Measurements from ENCODE around the gene RPF1. TPM values are rescaled to one million over a fixed set of nuclear protein-coding genes. Genes with fewer than 3 reads are reported as not detected.

The RPF1 gene
- total and polyA plus RNA-seq, 8 donors = 7.6 to 40.8 (median 25.9) TPM

DNA sequence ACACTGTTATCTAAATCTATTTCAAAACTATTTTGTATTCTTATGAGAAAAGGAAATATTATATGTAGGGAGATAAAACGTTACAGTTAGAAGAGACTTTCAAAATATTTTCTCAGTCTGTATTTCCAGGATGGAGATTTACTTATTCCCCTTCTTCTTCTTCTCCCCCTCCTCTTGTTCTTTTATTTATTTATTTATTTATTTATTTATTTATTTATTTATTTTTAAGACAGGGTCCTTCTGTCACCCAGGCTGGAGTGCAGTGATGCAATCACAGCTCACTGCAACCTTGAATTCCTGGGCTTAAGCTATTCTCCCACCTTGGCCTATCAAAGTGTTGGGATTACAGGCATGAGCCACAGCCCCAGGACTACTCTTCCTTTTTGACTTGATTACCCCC lies 2.8 kb upstream of the RPF1 start:
- intact Hi-C loops (cut with DNase I; ENCODE audit: low total_unique reads) = no loop called here
- DNase-seq = no peak
- 41 to 67% (median 55%) methylated on average over 1 of the region's 1 CpG for WGBS, 5 donors
- Histone ChIP-seq H3K27ac (no peak overlapping the region), H3K27me3 (peaks cover 0 to 49% (median 13%) of the 10 kb centered on the region in 3 donors), H3K4me3 (no peak overlapping the region), H3K9me3 (no peaks in the 10 kb centered on the region), H3K36me3 (peaks cover 0 to 2% (median under 1%) of the 10 kb centered on the region in 4 donors), H3K4me1 (peaks cover 12 to 21% (median 16%) of the 10 kb centered on the region in 4 donors)
- TF ChIP-seq, protein P1, sequence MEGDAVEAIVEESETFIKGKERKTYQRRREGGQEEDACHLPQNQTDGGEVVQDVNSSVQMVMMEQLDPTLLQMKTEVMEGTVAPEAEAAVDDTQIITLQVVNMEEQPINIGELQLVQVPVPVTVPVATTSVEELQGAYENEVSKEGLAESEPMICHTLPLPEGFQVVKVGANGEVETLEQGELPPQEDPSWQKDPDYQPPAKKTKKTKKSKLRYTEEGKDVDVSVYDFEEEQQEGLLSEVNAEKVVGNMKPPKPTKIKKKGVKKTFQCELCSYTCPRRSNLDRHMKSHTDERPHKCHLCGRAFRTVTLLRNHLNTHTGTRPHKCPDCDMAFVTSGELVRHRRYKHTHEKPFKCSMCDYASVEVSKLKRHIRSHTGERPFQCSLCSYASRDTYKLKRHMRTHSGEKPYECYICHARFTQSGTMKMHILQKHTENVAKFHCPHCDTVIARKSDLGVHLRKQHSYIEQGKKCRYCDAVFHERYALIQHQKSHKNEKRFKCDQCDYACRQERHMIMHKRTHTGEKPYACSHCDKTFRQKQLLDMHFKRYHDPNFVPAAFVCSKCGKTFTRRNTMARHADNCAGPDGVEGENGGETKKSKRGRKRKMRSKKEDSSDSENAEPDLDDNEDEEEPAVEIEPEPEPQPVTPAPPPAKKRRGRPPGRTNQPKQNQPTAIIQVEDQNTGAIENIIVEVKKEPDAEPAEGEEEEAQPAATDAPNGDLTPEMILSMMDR (IDR thresholded peaks at IDR 0.05) = no peak
- TF ChIP-seq POLR2A (IDR thresholded peaks at IDR 0.05) (no peak), EP300 (IDR thresholded peaks at IDR 0.05) (no peak), POLR2AphosphoS5 (IDR thresholded peaks at IDR 0.05) (no peak)

DNA sequence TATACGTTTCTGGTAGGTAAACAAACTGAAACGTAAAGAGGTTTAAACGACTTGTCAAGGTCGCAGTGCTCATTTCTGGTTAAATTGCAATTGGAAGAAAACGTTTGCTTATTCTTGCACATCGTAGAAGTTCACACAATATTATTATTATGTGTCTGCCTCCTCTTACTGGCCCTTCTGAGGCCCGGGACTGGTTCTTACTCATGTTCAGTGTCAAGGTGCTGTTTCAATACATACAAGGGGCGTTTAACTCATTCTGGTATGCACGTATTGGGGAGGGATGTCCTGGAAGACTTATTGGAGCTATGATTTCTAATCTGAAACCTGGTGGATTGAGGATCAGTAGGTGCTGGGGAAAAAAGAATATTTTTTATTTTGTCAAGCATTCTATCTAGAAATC lies 932 bp downstream of the RPF1 start:
- peaks cover 16 to 36% (median 27%) of the 10 kb centered on the region in 4 donors for H3K4me1 ChIP-seq
- DNase-seq = peak in 1 of 2 donors; percentile 11
- H3K9me3 ChIP-seq = no peaks in the 10 kb centered on the region
- peaks cover 6 to 34% (median 28%) of the 10 kb centered on the region in 4 donors for H3K36me3 ChIP-seq
- H3K4me3 ChIP-seq = peak overlapping the region; percentile 60 to 80 (median 70)
- intact Hi-C loops (cut with DNase I; ENCODE audit: low total_unique reads) = no loop called here
- no peak for TF ChIP-seq EP300 (IDR thresholded peaks at IDR 0.05)
- TF ChIP-seq, protein P1 (IDR thresholded peaks at IDR 0.05) = no peak
- TF ChIP-seq POLR2A (IDR thresholded peaks at IDR 0.05) = no peak
- TF ChIP-seq POLR2AphosphoS5 (IDR thresholded peaks at IDR 0.05) = no peak
- peak overlapping the region in 4 of 5 donors; percentile 88 to 90 (median 88) for H3K27ac ChIP-seq
- WGBS, 5 donors = 2 to 6% (median 2%) methylated on average over 9 of the region's 9 CpGs
- H3K27me3 ChIP-seq = peaks cover 0 to 19% (median 7%) of the 10 kb centered on the region in 3 donors

DNA sequence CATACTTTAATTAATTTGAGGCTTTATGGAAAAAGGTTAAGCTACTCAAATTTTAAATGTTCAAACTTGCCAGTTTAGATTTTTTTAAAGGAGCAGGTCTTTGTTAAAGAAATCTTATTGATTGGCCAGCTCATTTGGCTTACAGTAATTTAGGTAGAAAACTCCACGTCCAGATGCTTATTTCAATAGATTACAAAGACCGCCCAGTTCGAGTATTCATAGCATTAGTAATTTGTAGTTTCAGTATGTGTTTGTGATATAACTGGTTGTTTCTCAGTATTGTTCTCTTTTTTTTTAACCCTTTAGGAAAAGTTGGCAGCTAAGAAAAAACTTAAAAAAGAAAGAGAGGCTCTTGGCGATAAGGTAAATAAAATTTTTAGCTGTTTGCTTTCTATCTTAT lies 1.6 kb downstream of the RPF1 start:
- intact Hi-C loops (cut with DNase I; ENCODE audit: low total_unique reads) = no loop called here
- Histone ChIP-seq H3K4me3 (peak overlapping the region; percentile 60 to 80 (median 70)), H3K36me3 (peaks cover 8 to 40% (median 34%) of the 10 kb centered on the region in 4 donors), H3K27ac (no peak overlapping the region), H3K27me3 (peaks cover 0 to 19% (median 7%) of the 10 kb centered on the region in 3 donors), H3K9me3 (no peaks in the 10 kb centered on the region), H3K4me1 (peaks cover 16 to 36% (median 27%) of the 10 kb centered on the region in 4 donors)
- TF ChIP-seq POLR2A (IDR thresholded peaks at IDR 0.05) = no peak
- no peak for TF ChIP-seq EP300 (IDR thresholded peaks at IDR 0.05)
- DNase-seq = no peak
- 75 to 84% (median 78%) methylated on average over 4 of the region's 4 CpGs for whole genome bisulfite sequencing, 5 donors

DNA sequence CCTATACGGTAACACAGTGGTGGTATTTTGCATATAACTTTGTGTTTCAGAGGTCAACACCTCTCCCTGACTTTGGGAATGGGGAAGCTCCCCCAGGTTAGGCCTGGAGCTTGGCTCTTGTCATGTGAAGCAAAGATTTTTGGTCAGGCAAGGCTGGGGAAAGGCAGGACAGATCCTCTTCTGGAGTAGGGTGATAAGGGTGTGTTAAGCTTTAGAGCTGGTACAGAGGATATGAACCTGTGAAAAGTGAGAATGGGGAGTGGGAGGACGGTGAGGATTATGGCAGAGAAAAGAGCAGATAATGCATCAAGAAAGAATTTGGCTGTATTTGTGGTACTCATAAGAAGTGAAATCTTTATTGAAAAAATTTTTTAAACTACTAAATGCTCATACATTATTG lies 2.3 kb downstream of the RPF1 start:
- Histone ChIP-seq H3K27ac (no peak overlapping the region), H3K9me3 (no peaks in the 10 kb centered on the region), H3K27me3 (peaks cover 0 to 18% (median 6%) of the 10 kb centered on the region in 3 donors), H3K36me3 (peaks cover 8 to 46% (median 40%) of the 10 kb centered on the region in 4 donors), H3K4me3 (peak overlapping the region in 2 of 4 donors; percentile 6 to 69), H3K4me1 (peaks cover 16 to 36% (median 27%) of the 10 kb centered on the region in 4 donors)
- no peak for DNase-seq
- WGBS, 5 donors = 83 to 96% (median 90%) methylated on average over 2 of the region's 2 CpGs
- TF ChIP-seq, protein P1 (IDR thresholded peaks at IDR 0.05) = no peak
- no peak for TF ChIP-seq POLR2AphosphoS5 (IDR thresholded peaks at IDR 0.05)
- intact Hi-C loops (cut with DNase I; ENCODE audit: low total_unique reads) = no loop called here

DNA sequence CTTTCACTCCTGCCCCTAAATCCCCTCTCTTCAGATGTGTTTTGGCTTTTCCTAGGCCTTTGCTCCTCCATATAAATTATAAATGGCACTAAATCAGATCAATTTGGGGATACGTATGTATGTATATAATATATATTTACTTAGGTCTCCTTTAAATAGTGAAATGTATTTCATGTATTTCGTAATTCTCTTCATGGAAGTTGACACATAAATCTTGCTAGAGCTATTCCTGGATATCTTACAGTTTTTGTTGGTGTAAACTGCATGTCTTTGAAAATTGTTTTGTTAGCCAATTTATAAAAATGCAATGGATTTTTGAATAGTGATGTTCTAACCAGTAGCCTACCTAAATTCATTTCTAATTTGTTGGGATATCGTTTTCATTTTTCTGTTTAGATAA lies 9.0 kb downstream of the RPF1 start:
- intact Hi-C loops (cut with DNase I; ENCODE audit: low total_unique reads) = no loop called here
- Histone ChIP-seq H3K27me3 (no peaks in the 10 kb centered on the region), H3K4me1 (peaks cover 0 to 31% (median 11%) of the 10 kb centered on the region in 4 donors), H3K36me3 (peaks cover 23 to 73% (median 69%) of the 10 kb centered on the region in 4 donors), H3K27ac (no peak overlapping the region), H3K9me3 (no peaks in the 10 kb centered on the region), H3K4me3 (no peak overlapping the region)
- no peak for TF ChIP-seq POLR2A (IDR thresholded peaks at IDR 0.05)
- TF ChIP-seq, protein P1 (IDR thresholded peaks at IDR 0.05) = no peak
- TF ChIP-seq POLR2AphosphoS5 (IDR thresholded peaks at IDR 0.05) = no peak
- no peak for TF ChIP-seq EP300 (IDR thresholded peaks at IDR 0.05)
- no peak for DNase-seq
- 58 to 90% (median 73%) methylated on average over 3 of the region's 3 CpGs for WGBS, 5 donors
